Measurements from ENCODE around the gene RECQL. TPM values are rescaled to one million over a fixed set of nuclear protein-coding genes. Genes with fewer than 3 reads are reported as not detected.

RECQL gene
- total and polyA plus RNA-seq, 9 of the 15 experiments (the other 6 are each of a cell fraction or from before 2014, with no cell fraction given), result 22.2 to 44.7 (median 28.5) TPM

- TF ChIP-seq CUX1 (CRISPR knock-in tag; IDR thresholded peaks at IDR 0.05) (no peak), TFE3 (CRISPR knock-in tag; IDR thresholded peaks at IDR 0.05) (no peak), NFE2 (IDR thresholded peaks at IDR 0.05; ENCODE audit: low read depth) (no peak), KLF1 (tag; IDR thresholded peaks at IDR 0.05) (peak; percentile 88), PHB (CRISPR knock-in tag; IDR thresholded peaks at IDR 0.05) (no peak), KLF13 (tag; IDR thresholded peaks at IDR 0.05; ENCODE audit: borderline replicate concordance, low read depth) (no peak), NFYB (IDR thresholded peaks at IDR 0.05; ENCODE audit: extremely low read depth, insufficient read length) (peak; percentile 96), ZFP30 (CRISPR knock-in tag; IDR thresholded peaks at IDR 0.05; ENCODE audit: borderline replicate concordance) (no peak), FOXO4 (CRISPR knock-in tag; IDR thresholded peaks at IDR 0.05) (no peak), ZNF717 (CRISPR knock-in tag; IDR thresholded peaks at IDR 0.05) (no peak), KLF6 (CRISPR knock-in tag; IDR thresholded peaks at IDR 0.05; ENCODE audit: borderline replicate concordance) (no peak), ZNF589 (CRISPR knock-in tag; IDR thresholded peaks at IDR 0.05; ENCODE audit: low read depth) (no peak), BRD9 (IDR thresholded peaks at IDR 0.05; ENCODE audit: low read depth, partially characterized antibody) (peak; percentile 20), MXI1 (IDR thresholded peaks at IDR 0.05; ENCODE audit: low read depth, low read length) (peak; percentile 34; the same call in 1 of the 2 replicates), ZNF507 (tag; conservative IDR thresholded peaks at IDR 0.05) (no peak), ZKSCAN3 (CRISPR knock-in tag; IDR thresholded peaks at IDR 0.05) (no peak), NCOA2 (IDR thresholded peaks at IDR 0.05; ENCODE audit: partially characterized antibody in 2 of 2) (no peak), XRCC4 (IDR thresholded peaks at IDR 0.05; ENCODE audit: extremely low read depth, insufficient read depth, insufficient read length) (no peak), RCOR1 (IDR thresholded peaks at IDR 0.05; ENCODE audit: borderline replicate concordance in 1 of 2, low read depth in 2 of 2, low read length in 2 of 2) (0 out of 4 replicates have a peak, but pooled peaks of 1 of the 2 experiments have one; percentile 7), MBD2 (IDR thresholded peaks at IDR 0.05; ENCODE audit: borderline replicate concordance, low read depth) (peak; percentile 97)
Measured at GRCh38 chr12:21501258-21502163, at the start of gene RECQL, which contains the start of gene GOLT1B (continued).
